ENCODE measurements around the gene NEUROG1. TPM values are rescaled to one million over a fixed set of nuclear protein-coding genes. Genes with fewer than 3 reads are reported as not detected.

Gene NEUROG1, protein sequence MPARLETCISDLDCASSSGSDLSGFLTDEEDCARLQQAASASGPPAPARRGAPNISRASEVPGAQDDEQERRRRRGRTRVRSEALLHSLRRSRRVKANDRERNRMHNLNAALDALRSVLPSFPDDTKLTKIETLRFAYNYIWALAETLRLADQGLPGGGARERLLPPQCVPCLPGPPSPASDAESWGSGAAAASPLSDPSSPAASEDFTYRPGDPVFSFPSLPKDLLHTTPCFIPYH
- 0.04 TPM in 1 of 2 replicates, not detected in the other for total RNA-seq

DNA sequence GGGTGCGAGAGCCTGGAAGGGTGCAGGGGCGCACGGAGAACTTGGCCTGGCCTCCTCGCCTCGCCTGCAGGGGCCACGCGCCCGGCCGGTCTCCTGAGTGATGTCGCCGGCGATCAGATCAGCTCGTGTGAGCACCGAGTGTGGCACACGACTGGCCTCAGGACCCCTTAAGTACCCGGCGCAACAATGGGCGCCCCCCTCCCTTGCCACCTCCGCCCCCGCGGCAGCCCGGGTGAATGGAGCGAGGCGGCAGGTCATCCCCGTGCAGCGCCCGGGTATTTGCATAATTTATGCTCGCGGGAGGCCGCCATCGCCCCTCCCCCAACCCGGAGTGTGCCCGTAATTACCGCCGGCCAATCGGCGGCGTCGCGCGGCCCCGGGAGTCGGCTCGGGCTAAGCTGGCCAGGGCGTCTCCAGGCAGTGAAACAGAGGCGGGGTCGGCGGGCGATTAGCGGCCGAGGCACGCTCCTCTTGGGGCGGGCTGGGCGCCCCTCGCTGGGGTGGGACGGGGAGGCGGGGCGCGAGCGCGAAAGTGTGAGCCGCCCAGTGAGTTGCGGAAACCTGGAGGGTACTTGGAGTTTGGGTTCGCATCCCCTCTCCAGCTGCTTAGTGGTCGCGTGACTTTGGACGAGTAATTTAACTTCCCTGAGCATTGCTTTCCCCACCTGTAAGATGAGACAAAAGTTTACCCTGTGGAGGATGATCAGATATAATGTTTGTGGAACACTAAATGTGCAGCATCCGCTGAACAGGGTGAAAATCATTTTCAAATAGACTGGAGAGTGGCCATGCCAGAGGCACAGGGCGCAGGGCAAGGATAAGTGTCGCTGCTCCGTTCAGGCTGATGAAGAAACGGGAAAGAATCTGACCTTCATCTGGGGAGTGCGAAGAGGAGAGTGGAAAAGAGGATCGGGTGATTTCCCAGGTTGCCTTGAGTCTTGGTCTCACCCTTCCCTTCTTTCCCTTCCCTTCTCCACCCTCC is at the start of gene NEUROG1:
Gene NEUROG1, minus strand, starts transcription at position 145 of the 982 bp plus-strand sequence. CDS start 274 bp downstream, outside the sequence.
- H3K36me3 ChIP-seq (ENCODE audit: control insufficient read depth, insufficient read depth, low read length): no peaks in the 10 kb centered on the region
- peaks cover 71% of the 10 kb centered on the region for H3K27me3 ChIP-seq (ENCODE audit: control insufficient read depth, insufficient read depth, low read length)
- no peak for DNase-seq (ENCODE audit: low read depth)
- TF ChIP-seq, protein P1, sequence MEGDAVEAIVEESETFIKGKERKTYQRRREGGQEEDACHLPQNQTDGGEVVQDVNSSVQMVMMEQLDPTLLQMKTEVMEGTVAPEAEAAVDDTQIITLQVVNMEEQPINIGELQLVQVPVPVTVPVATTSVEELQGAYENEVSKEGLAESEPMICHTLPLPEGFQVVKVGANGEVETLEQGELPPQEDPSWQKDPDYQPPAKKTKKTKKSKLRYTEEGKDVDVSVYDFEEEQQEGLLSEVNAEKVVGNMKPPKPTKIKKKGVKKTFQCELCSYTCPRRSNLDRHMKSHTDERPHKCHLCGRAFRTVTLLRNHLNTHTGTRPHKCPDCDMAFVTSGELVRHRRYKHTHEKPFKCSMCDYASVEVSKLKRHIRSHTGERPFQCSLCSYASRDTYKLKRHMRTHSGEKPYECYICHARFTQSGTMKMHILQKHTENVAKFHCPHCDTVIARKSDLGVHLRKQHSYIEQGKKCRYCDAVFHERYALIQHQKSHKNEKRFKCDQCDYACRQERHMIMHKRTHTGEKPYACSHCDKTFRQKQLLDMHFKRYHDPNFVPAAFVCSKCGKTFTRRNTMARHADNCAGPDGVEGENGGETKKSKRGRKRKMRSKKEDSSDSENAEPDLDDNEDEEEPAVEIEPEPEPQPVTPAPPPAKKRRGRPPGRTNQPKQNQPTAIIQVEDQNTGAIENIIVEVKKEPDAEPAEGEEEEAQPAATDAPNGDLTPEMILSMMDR (IDR thresholded peaks at IDR 0.05; ENCODE audit: insufficient read depth, low read length, poor library complexity, severe bottlenecking): no peak
- no peak within 1 kb of the TSS for H3K4me3 ChIP-seq (ENCODE audit: low read depth, low read length)

DNA sequence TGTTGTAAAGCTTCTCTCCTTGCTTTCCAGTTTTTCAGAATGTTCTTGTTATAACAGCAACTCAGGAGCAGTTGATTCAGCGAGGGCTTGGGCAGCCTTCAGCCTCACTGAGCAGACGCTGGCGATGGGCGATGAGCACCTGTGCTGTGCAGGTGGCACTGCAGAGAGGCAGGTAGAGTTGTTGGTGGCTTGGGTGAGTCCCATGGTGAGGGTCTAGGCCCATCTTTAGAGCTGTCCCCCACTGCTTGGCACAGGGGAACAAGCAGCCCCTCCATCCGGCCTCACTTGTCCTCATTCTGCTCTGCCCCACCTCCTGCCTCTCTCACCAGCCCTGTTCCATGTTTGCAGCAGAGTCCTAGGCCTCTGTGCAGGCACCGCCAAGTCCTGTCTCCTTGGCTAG is 49.2 kb upstream of the NEUROG1 start:
- Histone ChIP-seq H3K4me3 (ENCODE audit: low read depth, low read length) (no peak overlapping the region), H3K36me3 (ENCODE audit: control insufficient read depth, insufficient read depth, low read length) (no peaks in the 10 kb centered on the region), H3K27me3 (ENCODE audit: control insufficient read depth, insufficient read depth, low read length) (peaks cover 18% of the 10 kb centered on the region)
- TF ChIP-seq, protein P1 (IDR thresholded peaks at IDR 0.05; ENCODE audit: insufficient read depth, low read length, poor library complexity, severe bottlenecking): no peak
- no peak for DNase-seq (ENCODE audit: low read depth)

DNA sequence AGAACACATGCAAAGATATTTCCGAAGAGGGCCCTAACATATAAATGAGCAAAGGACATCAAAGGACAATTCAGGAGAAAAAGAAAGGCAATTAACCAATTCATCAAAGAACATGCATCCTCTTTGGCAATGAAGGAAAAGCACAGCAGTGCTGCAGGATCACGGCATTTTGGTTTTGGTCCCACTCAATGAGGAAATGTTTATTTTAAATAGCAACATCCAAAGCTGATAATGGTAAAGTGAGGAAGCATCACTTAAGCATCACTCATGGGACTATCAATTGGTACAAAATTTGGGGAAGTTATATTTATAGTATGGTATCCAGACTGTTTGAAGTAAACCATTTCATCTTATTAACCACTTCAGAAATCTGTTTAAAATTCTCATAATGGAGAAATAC is 48.5 kb upstream of the NEUROG1 start:
- no peaks in the 10 kb centered on the region for H3K36me3 ChIP-seq (ENCODE audit: control insufficient read depth, insufficient read depth, low read length)
- no peak overlapping the region for H3K4me3 ChIP-seq (ENCODE audit: low read depth, low read length)
- DNase-seq (ENCODE audit: low read depth): no peak
- peaks cover 21% of the 10 kb centered on the region for H3K27me3 ChIP-seq (ENCODE audit: control insufficient read depth, insufficient read depth, low read length)
- TF ChIP-seq, protein P1 (IDR thresholded peaks at IDR 0.05; ENCODE audit: insufficient read depth, low read length, poor library complexity, severe bottlenecking): no peak

DNA sequence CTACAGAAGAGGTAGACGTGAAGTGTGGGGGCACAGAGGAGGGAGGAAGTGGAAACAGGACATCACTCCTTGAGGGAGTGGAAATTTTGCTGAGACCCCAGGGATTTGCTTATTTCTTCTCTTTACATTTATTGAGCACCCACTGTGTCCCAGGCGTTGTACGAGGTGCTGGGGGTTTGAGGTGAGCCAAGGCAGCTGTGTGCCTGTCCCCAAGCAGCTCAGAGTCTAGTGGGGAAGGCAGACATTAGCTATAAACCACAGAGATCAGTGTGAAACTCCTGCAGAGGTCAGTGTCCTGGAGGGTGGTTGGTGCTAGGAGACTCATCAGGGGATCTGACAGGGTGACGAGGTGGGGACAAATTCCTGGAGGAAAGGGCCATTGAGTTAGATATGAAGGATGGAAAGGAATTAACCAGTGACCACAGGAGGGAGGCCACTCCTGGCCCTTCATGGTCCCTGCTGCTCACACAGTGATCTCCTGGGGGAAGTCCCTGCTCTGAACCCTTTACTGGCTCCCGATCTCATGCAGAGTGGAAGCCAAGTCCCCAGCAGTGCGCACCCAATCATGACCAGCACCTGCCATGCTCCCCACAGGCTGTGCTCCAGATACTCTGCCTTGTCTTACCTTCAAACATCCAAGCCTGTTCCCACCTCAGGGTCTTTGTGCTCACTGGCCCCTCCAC is 46.5 kb upstream of the NEUROG1 start:
- no peak overlapping the region for H3K4me3 ChIP-seq (ENCODE audit: low read depth, low read length)
- no peak for DNase-seq (ENCODE audit: low read depth)
- peaks cover 41% of the 10 kb centered on the region for H3K27me3 ChIP-seq (ENCODE audit: control insufficient read depth, insufficient read depth, low read length)
- no peaks in the 10 kb centered on the region for H3K36me3 ChIP-seq (ENCODE audit: control insufficient read depth, insufficient read depth, low read length)
- TF ChIP-seq, protein P1 (IDR thresholded peaks at IDR 0.05; ENCODE audit: insufficient read depth, low read length, poor library complexity, severe bottlenecking): no peak

DNA sequence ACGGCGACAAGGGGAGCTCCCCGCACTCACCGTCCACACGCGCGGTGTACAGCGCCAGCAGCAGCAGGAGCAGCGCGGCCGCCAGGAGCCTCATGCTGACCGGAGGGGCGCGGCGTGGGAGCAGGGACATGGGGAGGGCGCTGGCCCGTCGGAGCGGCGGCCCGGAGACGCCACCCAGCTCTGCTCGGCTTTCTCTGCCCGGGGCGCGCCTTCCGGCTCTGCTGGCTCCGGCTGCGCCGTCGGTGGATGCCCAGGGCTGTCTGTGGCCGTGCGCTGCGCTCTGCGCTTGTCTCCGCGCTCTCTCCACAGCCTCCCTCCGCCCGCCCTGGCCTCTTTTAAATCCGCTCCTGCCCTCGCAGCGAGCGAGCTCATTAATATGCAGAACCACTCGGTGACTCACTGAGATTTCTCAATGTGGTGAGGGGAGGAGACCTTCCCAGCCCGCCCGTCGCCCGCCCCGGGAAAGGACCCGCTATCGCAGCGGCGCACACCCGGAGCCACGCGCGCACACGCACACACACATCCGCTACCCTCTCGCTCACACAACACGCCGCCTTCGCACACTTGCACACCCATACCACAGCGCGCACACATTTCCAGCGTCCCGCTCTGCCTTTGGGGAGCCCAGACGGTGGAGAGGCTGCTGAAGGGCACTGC is 43.0 kb upstream of the NEUROG1 start, which contains the start of gene CXCL14:
Gene CXCL14, minus strand, starts transcription at position 307 of the 657 bp plus-strand sequence. Its CDS starts 213 bp downstream, at position 94.
- TF ChIP-seq, protein P1 (IDR thresholded peaks at IDR 0.05; ENCODE audit: insufficient read depth, low read length, poor library complexity, severe bottlenecking): no peak
- peak; percentile 34 for DNase-seq (ENCODE audit: low read depth)
- Histone ChIP-seq H3K36me3 (ENCODE audit: control insufficient read depth, insufficient read depth, low read length) (no peaks in the 10 kb centered on the region), H3K27me3 (ENCODE audit: control insufficient read depth, insufficient read depth, low read length) (peaks cover 40% of the 10 kb centered on the region), H3K4me3 (ENCODE audit: low read depth, low read length) (peak within 1 kb of the TSS; percentile 31)
